Activated CD8-positive, alpha-beta T cell treated with anti-CD3 and anti-CD28 coated beads for 36 hours (primary cell): Measurements from ENCODE around the gene GALNS. TPM values are rescaled to one million over a fixed set of nuclear protein-coding genes. Genes with fewer than 3 reads are reported as not detected.

ENCODE experiments used
- ATAC-seq: fragments of 200-7000 bp; cut with Tn5 transposase; one replicate; pipeline ENCODE4 v1.10.0; 2021; ENCODE audit warnings: mild to moderate bottlenecking, moderate library complexity
- CTCF ChIA-PET: fragments of 350-600 bp; sonication (Branson Sonifier 250); formaldehyde crosslinking; loops from one replicate; lab custom pipeline; 2021; ENCODE audit warnings: antibody characterized with exemption; lab: Charles Lee
- POLR2A ChIA-PET: fragments of 350-600 bp; sonication (Branson Sonifier 250); formaldehyde crosslinking; loops from one replicate; lab custom pipeline; 2021; ENCODE audit warnings: antibody characterized with exemption; lab: Charles Lee
- DNase-seq: peaks from one replicate; pipeline ENCODE4 v3.0.0-alpha.2; 2020
- H3K27ac Mint-ChIP-seq: one replicate; pipeline ENCODE4 v1.8.0; 2021; ENCODE audit warnings: mild to moderate bottlenecking, mixed read lengths
- H3K27me3 Mint-ChIP-seq: one replicate; pipeline ENCODE4 v1.8.0; 2021; ENCODE audit warnings: mixed read lengths
- H3K36me3 Mint-ChIP-seq: one replicate; pipeline ENCODE4 v1.8.0; 2021; ENCODE audit warnings: low read depth, mixed read lengths
- H3K4me1 Mint-ChIP-seq: one replicate; pipeline ENCODE4 v1.8.0; 2021; ENCODE audit warnings: low read depth, mixed read lengths
- H3K4me3 Mint-ChIP-seq: one replicate; pipeline ENCODE4 v1.8.0; 2021; ENCODE audit warnings: mild to moderate bottlenecking, moderate library complexity, mixed read lengths
- H3K9me3 Mint-ChIP-seq: one replicate; pipeline ENCODE4 v1.8.0; 2021; ENCODE audit warnings: mixed read lengths
- CTCF ChIP-seq: fragments of 200-600 bp; IDR thresholded peaks from one replicate; pipeline ENCODE4 v1.8.0; 2022; ENCODE audit warnings: antibody characterized with exemption, mild to moderate bottlenecking
- intact Hi-C: fragments of 100-400 bp; cut with micrococcal nuclease; formaldehyde crosslinking; loops from one replicate; pipeline ENCODE4 v1.10.0; 2022
- total RNA-seq, 2 experiments: library from RNA; stranded (reverse); gene quantifications; one replicate each; pipeline ENCODE4 v1.2.3, GENCODE V29; 2021

GALNS gene
- total RNA-seq, 2 experiments from 2014 or later = 24.5 to 25.4 TPM

- intact Hi-C loops = no loop called here
Observed at GRCh38 chr16:88865310-88865709, 8.6 kb upstream of the GALNS start.

DNA sequence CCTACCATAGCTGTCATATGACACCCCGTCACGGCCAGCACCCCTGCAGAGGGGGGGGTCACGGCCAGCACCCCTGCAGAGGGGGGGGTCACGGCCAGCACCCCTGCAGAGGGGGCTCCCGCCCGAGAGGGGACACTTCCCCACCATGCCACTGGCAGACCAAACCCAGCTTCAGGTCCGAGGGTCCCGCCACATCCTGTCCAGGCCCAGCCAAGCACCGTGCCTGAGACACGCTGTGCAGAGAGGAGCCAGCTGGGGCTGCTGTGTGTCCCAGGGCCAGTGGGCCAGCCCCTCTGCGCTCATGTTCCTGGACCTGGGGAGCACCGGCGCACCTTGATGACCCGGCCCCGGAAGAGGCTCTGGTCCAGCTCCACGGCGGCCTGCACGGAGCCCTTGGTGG lies 7.8 kb upstream of the GALNS start:
- Mint-ChIP-seq H3K36me3 (peaks cover 4% of the 10 kb centered on the region), H3K4me1 (no peaks in the 10 kb centered on the region), H3K27me3 (no peaks in the 10 kb centered on the region), H3K4me3 (no peak overlapping the region), H3K9me3 (no peaks in the 10 kb centered on the region), H3K27ac (no peak overlapping the region)
- intact Hi-C loops = no loop called here
- no peak for DNase-seq
- TF ChIP-seq CTCF = no peak
- ChIA-PET CTCF (no interaction called here), POLR2A (interaction anchor here (0.6 to 1.1 kb wide), 2 partner anchors 23 to 958 kb away, joined by 3 read pairs; no protein-coding TSS in a partner anchor)
- ATAC-seq = no peak

More at GRCh38 chr16:88865310-88865709, 8.6 kb upstream of the GALNS start:
- H3K27me3 Mint-ChIP-seq = no peaks in the 10 kb centered on the region
- no peak for TF ChIP-seq CTCF
- no peak overlapping the region for H3K4me3 Mint-ChIP-seq
- ChIA-PET POLR2A (interaction anchor here (1.1 kb wide), 1 partner anchor 22 kb away, joined by 3 read pairs; no protein-coding TSS in a partner anchor), CTCF (no interaction called here)
- no peak overlapping the region for H3K27ac Mint-ChIP-seq
- DNase-seq (no peak), ATAC-seq (no peak)
- H3K36me3 Mint-ChIP-seq = no peaks in the 10 kb centered on the region
- no peaks in the 10 kb centered on the region for H3K4me1 Mint-ChIP-seq
- H3K9me3 Mint-ChIP-seq = no peaks in the 10 kb centered on the region

DNA sequence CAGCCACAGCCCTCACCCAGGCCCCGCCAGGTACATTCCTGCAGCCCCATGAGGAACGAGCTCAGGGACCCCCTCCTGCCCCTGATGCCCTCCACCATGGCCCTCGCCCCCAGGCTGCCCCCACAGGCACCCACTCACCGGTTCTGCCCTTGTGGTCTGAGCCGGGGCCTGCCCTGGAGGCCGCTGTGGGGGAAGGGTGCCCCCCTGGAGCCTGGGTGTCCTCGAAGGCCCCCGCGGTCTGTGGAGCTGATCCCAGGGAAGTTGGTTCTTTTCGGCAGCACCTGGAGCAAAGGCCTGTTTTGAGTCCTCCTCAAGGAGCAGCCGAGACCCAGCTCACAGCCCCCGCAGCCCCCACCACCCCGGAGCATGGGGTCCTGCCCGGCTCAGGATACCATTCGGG lies 7.4 kb upstream of the GALNS start:
- H3K4me1 Mint-ChIP-seq = no peaks in the 10 kb centered on the region
- CTCF ChIA-PET = no interaction called here

DNA sequence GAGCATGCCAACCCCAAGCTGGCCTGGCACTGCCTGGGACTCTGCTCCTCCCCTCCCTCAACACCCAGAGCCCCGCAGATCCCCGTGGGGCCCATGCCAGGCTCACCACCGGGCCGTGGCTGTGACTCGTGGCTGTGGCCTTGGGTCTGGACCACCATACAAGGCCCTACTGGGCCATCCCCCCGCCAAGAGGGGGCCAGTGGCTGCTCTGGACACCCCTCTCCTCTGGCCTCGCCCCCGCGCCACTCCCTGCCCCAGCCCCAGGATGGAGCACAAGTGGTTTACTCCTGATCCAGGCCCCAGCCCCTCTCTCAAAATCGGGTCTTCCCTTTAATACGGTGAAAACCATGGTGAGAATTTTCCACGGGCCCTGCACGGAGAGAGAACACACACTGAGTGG lies 6.7 kb upstream of the GALNS start:
- ATAC-seq (no peak), DNase-seq (no peak)
- H3K4me1 Mint-ChIP-seq = peaks cover 5% of the 10 kb centered on the region
- H3K4me3 Mint-ChIP-seq = no peak overlapping the region
- CTCF ChIA-PET = no interaction called here
- H3K27me3 Mint-ChIP-seq = no peaks in the 10 kb centered on the region
- POLR2A ChIA-PET = interaction anchor here (0.6 kb wide), 2 partner anchors 18 to 632 kb away, joined by 3 read pairs; no protein-coding TSS in a partner anchor
- H3K36me3 Mint-ChIP-seq = peaks cover 11% of the 10 kb centered on the region
- no peaks in the 10 kb centered on the region for H3K9me3 Mint-ChIP-seq
- intact Hi-C loops = no loop called here
- no peak for TF ChIP-seq CTCF
- no peak overlapping the region for H3K27ac Mint-ChIP-seq

More for the DNA sequence above, 7.4 kb upstream of the GALNS start:
- TF ChIP-seq CTCF = no peak
- ATAC-seq (no peak), DNase-seq (no peak)
- no peak overlapping the region for H3K4me3 Mint-ChIP-seq
- POLR2A ChIA-PET = interaction anchor here (0.6 to 1.1 kb wide), 4 partner anchors 17 to 958 kb away, joined by 3 read pairs; no protein-coding TSS in a partner anchor
- no peaks in the 10 kb centered on the region for H3K9me3 Mint-ChIP-seq
- H3K27me3 Mint-ChIP-seq = no peaks in the 10 kb centered on the region
- intact Hi-C loops = no loop called here
- no peak overlapping the region for H3K27ac Mint-ChIP-seq
- H3K36me3 Mint-ChIP-seq = peaks cover 8% of the 10 kb centered on the region

DNA sequence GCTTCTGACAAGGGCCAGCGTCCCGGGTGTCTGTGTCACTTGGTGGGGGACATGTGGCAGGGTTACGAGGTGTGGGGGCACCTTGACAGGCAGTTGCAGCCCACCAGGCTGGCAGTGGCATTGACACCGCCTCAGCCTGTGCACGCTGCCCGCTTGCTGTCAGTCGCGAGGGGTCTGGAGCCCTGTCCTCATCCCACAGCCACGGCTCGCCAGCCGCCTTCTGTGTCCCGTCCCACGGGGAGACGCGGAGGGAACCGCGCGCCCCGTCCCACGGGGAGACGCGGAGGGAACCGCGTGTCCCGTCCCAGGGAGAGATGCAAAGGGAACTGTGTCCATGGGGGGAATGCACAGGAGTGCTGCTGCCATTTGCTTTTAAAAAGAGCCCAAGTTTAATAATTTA lies 6.2 kb upstream of the GALNS start:
- Mint-ChIP-seq H3K4me1 (peaks cover 9% of the 10 kb centered on the region), H3K27ac (no peak overlapping the region), H3K9me3 (no peaks in the 10 kb centered on the region), H3K36me3 (peaks cover 12% of the 10 kb centered on the region), H3K27me3 (no peaks in the 10 kb centered on the region), H3K4me3 (no peak overlapping the region)
- ChIA-PET CTCF (no interaction called here), POLR2A (no interaction called here)
- intact Hi-C loops = no loop called here
- ATAC-seq (no peak), DNase-seq (no peak)
- TF ChIP-seq CTCF = no peak
